GM23338 (cell line): ENCODE measurements around the gene PLEKHA7. TPM values are rescaled to one million over a fixed set of nuclear protein-coding genes. Genes with fewer than 3 reads are reported as not detected.

Source experiments
- ATAC-seq: fragments of 200-7000 bp; cut with Tn5 transposase; 3 replicates; pipeline ENCODE4 v1.9.1; 2020
- DNase-seq: peaks from one replicate; pipeline ENCODE4 v3.0.0-alpha.2; 2015; ENCODE audit warnings: low spot score
- H2AFZ ChIP-seq: fragments of 200-600 bp; sonication (generic); 2 replicates; pipeline ENCODE4 v1.8.0; 2016; ENCODE audit warnings: antibody characterized with exemption, mild to moderate bottlenecking, moderate library complexity
- H3F3A ChIP-seq: fragments of 200-600 bp; sonication (generic); replicated peaks from 2 replicates; pipeline ENCODE4 v1.8.0; 2017; ENCODE audit warnings: antibody characterized with exemption, mixed run types, low read depth
- H3K27ac ChIP-seq: fragments of 200-600 bp; sonication (generic); 2 replicates; pipeline ENCODE4 v1.6.1; 2016; ENCODE audit warnings: low read depth
- H3K27me3 ChIP-seq: fragments of 200-600 bp; sonication (generic); 2 replicates; pipeline ENCODE4 v1.8.0; 2016; ENCODE audit warnings: mild to moderate bottlenecking, mixed run types, moderate library complexity; ENCODE audit not compliant: insufficient read depth
- H3K36me3 ChIP-seq: fragments of 200-600 bp; sonication (generic); 2 replicates; pipeline ENCODE4 v1.8.0; 2016; ENCODE audit warnings: mild to moderate bottlenecking; ENCODE audit not compliant: insufficient read depth
- H3K4me1 ChIP-seq: fragments of 200-600 bp; sonication (generic); 2 replicates; pipeline ENCODE4 v1.8.0; 2016; ENCODE audit warnings: mild to moderate bottlenecking, moderate library complexity; ENCODE audit not compliant: insufficient read depth
- H3K4me2 ChIP-seq: fragments of 200-600 bp; sonication (generic); 2 replicates; pipeline ENCODE4 v1.7.1; 2017; ENCODE audit warnings: mixed run types
- H3K4me3 ChIP-seq: fragments of 200-600 bp; sonication (generic); 2 replicates; pipeline ENCODE4 v1.6.1; 2016; ENCODE audit warnings: mixed run types
- H3K79me2 ChIP-seq: fragments of 200-600 bp; sonication (generic); replicated peaks from 2 replicates; pipeline ENCODE4 v1.8.0; 2017; ENCODE audit warnings: mild to moderate bottlenecking; ENCODE audit not compliant: insufficient read depth
- H3K9me2 ChIP-seq: fragments of 200-600 bp; sonication (generic); 2 replicates; pipeline ENCODE4 v1.8.0; 2017; ENCODE audit not compliant: insufficient read depth
- H4K20me1 ChIP-seq: fragments of 200-600 bp; sonication (generic); replicated peaks from 2 replicates; pipeline ENCODE4 v1.8.0; 2017; ENCODE audit warnings: mild to moderate bottlenecking; ENCODE audit not compliant: insufficient read depth
- H3K27ac Mint-ChIP-seq: 2 replicates; pipeline ENCODE4 v1.8.0; 2020; ENCODE audit warnings: inconsistent platforms, mild to moderate bottlenecking, moderate library complexity, mixed read lengths
- H3K27me3 Mint-ChIP-seq: 3 replicates; pipeline ENCODE4 v1.8.0; 2022; ENCODE audit warnings: low read depth, mild to moderate bottlenecking, moderate library complexity, mixed read lengths, inconsistent platforms; ENCODE audit not compliant: insufficient read depth, poor library complexity
- H3K36me3 Mint-ChIP-seq: 3 replicates; pipeline ENCODE4 v1.8.0; 2021; ENCODE audit warnings: low read depth, mild to moderate bottlenecking, inconsistent platforms, moderate library complexity, mixed read lengths
- H3K4me1 Mint-ChIP-seq: 3 replicates; pipeline ENCODE4 v1.8.0; 2020; ENCODE audit warnings: mild to moderate bottlenecking, inconsistent platforms, mixed read lengths
- H3K4me3 Mint-ChIP-seq: 3 replicates; pipeline ENCODE4 v1.8.0; 2021; ENCODE audit warnings: moderate library complexity, mild to moderate bottlenecking, inconsistent platforms, mixed read lengths
- H3K9me3 Mint-ChIP-seq: 3 replicates; pipeline ENCODE4 v1.8.0; 2020; ENCODE audit warnings: moderate library complexity, mild to moderate bottlenecking, inconsistent platforms, mixed read lengths
- CREB1 ChIP-seq: fragments of 250-450 bp; sonication (Bioruptor Pico); IDR thresholded peaks from 2 replicates; pipeline ENCODE4 v1.5.0; 2020; ENCODE audit warnings: low read depth, mild to moderate bottlenecking, moderate library complexity
- EZH2 ChIP-seq: fragments of 200-600 bp; sonication (generic); IDR thresholded peaks from one replicate; pipeline ENCODE4 v1.8.0; 2017; ENCODE audit warnings: antibody characterized with exemption, mild to moderate bottlenecking, low read depth; ENCODE audit not compliant: unreplicated experiment
- EZH2phosphoT487 ChIP-seq: fragments of 200-600 bp; sonication (generic); IDR thresholded peaks from one replicate; pipeline ENCODE4 v1.8.1; 2018; ENCODE audit warnings: antibody characterized with exemption; ENCODE audit not compliant: unreplicated experiment
- JUNB ChIP-seq: IDR thresholded peaks from one replicate; pipeline ENCODE4 v1.6.1; 2016; ENCODE audit warnings: antibody characterized with exemption; ENCODE audit not compliant: unreplicated experiment
- NANOG ChIP-seq: IDR thresholded peaks from 2 replicates; pipeline ENCODE4 v1.6.1; 2016; ENCODE audit warnings: antibody characterized with exemption, borderline replicate concordance
- POLR2AphosphoS5 ChIP-seq: IDR thresholded peaks from 2 replicates; pipeline ENCODE4 v1.6.1; 2016; ENCODE audit warnings: antibody characterized with exemption, low read depth
- STAT1 ChIP-seq: IDR thresholded peaks from one replicate; pipeline ENCODE4 v1.6.1; 2016; ENCODE audit warnings: antibody characterized with exemption; ENCODE audit not compliant: unreplicated experiment
- ZNF114 ChIP-seq: fragments of 250-450 bp; sonication (Bioruptor Pico); IDR thresholded peaks from 2 replicates; pipeline ENCODE4 v1.5.0; 2020; ENCODE audit warnings: mild to moderate bottlenecking, moderate library complexity
- ZNF331 ChIP-seq: fragments of 250-450 bp; sonication (Bioruptor Pico); IDR thresholded peaks from 2 replicates; pipeline ENCODE4 v1.5.0; 2020; ENCODE audit warnings: low read depth, mild to moderate bottlenecking, moderate library complexity
- polyA plus RNA-seq: library from polyadenylated mRNA; unstranded; fragments of >200 nt; fragmentation: Nextera tagmentation; extraction: Ambion mirVana; gene quantifications from 2 replicates; pipeline ENCODE4 v1.2.1, GENCODE V29; 2016
- total RNA-seq: library from RNA; depleted of rRNA; stranded (reverse); fragments of >200 nt; shearing (Covaris generic); gene quantifications from 2 replicates; pipeline ENCODE4 v1.2.3, GENCODE V29; 2014
- TF ChIP-seq, protein P1 (sequence below): IDR thresholded peaks from one replicate; pipeline ENCODE4 v1.6.1; 2018; ENCODE audit warnings: antibody characterized with exemption; ENCODE audit not compliant: unreplicated experiment
- TF ChIP-seq, protein P2 (sequence below), 2 experiments: fragments of 200-600 bp in 1 of 2; sonication (generic) in 1 of 2; conservative IDR thresholded peaks; 2 replicates each; pipeline versions ENCODE4 v1.5.1 to v1.6.1; 2016 to 2017; ENCODE audit warnings: antibody characterized with exemption in 2 of 2, low read depth in 2 of 2, mild to moderate bottlenecking in 2 of 2, moderate library complexity in 1 of 2
- TF ChIP-seq, protein P3 (sequence below): IDR thresholded peaks from 2 replicates; pipeline ENCODE4 v1.6.1; 2016; ENCODE audit warnings: antibody characterized with exemption
- TF ChIP-seq, protein P4 (sequence below): fragments of 250-450 bp; sonication (Bioruptor Pico); IDR thresholded peaks from 2 replicates; pipeline ENCODE4 v1.5.0; 2020; ENCODE audit warnings: mild to moderate bottlenecking, moderate library complexity

Gene PLEKHA7
- total and polyA plus RNA-seq, 2 experiments from 2014 or later: 9.7 to 15.8 TPM

DNA sequence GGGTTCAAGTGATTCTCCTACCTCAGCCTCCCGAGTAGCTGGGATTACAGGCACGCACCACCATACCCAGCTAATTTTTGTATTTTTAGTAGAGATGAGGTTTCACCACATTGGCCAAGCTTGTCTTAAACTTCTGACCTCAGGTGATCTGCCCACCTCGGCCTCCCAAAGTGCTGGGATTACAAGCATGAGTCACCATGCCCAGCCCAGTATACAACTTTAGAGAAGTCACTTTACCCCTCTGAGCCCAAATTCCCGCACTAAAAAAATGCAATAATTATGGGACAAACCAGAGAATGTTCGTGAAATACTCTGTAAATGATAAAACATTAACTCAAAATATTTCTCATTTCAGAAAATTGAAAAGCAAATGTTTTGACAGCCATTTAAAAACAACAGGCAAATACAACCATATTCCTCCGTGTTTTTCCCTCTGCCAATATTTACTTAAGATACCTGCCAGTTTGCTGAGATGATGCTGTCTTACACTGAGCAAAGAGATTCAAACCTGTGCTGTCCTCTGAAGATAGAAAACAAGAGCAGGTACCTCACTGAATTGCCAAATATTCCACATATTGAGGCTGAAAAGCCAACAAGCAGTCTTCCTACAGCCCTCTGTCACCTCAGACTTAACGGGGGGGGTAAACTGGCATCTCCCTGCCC is 9.6 kb downstream of the PLEKHA7 start:
- no peak overlapping the region for H3K27ac ChIP-seq
- H3K36me3 Mint-ChIP-seq: peaks cover 8% of the 10 kb centered on the region; the same call in 1 of the 3 replicates
- H3K9me3 Mint-ChIP-seq: no peaks in the 10 kb centered on the region
- H3K79me2 ChIP-seq: peaks cover 18% of the 10 kb centered on the region
- H3K4me3 ChIP-seq: no peak overlapping the region
- H3K9me2 ChIP-seq: no peaks in the 10 kb centered on the region
- no peak for TF ChIP-seq POLR2AphosphoS5
- TF ChIP-seq NANOG: no peak
- TF ChIP-seq, protein P1, sequence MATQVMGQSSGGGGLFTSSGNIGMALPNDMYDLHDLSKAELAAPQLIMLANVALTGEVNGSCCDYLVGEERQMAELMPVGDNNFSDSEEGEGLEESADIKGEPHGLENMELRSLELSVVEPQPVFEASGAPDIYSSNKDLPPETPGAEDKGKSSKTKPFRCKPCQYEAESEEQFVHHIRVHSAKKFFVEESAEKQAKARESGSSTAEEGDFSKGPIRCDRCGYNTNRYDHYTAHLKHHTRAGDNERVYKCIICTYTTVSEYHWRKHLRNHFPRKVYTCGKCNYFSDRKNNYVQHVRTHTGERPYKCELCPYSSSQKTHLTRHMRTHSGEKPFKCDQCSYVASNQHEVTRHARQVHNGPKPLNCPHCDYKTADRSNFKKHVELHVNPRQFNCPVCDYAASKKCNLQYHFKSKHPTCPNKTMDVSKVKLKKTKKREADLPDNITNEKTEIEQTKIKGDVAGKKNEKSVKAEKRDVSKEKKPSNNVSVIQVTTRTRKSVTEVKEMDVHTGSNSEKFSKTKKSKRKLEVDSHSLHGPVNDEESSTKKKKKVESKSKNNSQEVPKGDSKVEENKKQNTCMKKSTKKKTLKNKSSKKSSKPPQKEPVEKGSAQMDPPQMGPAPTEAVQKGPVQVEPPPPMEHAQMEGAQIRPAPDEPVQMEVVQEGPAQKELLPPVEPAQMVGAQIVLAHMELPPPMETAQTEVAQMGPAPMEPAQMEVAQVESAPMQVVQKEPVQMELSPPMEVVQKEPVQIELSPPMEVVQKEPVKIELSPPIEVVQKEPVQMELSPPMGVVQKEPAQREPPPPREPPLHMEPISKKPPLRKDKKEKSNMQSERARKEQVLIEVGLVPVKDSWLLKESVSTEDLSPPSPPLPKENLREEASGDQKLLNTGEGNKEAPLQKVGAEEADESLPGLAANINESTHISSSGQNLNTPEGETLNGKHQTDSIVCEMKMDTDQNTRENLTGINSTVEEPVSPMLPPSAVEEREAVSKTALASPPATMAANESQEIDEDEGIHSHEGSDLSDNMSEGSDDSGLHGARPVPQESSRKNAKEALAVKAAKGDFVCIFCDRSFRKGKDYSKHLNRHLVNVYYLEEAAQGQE: no peak
- TF ChIP-seq, protein P2, sequence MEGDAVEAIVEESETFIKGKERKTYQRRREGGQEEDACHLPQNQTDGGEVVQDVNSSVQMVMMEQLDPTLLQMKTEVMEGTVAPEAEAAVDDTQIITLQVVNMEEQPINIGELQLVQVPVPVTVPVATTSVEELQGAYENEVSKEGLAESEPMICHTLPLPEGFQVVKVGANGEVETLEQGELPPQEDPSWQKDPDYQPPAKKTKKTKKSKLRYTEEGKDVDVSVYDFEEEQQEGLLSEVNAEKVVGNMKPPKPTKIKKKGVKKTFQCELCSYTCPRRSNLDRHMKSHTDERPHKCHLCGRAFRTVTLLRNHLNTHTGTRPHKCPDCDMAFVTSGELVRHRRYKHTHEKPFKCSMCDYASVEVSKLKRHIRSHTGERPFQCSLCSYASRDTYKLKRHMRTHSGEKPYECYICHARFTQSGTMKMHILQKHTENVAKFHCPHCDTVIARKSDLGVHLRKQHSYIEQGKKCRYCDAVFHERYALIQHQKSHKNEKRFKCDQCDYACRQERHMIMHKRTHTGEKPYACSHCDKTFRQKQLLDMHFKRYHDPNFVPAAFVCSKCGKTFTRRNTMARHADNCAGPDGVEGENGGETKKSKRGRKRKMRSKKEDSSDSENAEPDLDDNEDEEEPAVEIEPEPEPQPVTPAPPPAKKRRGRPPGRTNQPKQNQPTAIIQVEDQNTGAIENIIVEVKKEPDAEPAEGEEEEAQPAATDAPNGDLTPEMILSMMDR (conservative IDR thresholded peaks at IDR 0.05; ENCODE audit: low read depth in 2 of 2): no peak
- TF ChIP-seq STAT1: no peak
- TF ChIP-seq EZH2: no peak
- TF ChIP-seq CREB1 (CRISPR knock-in tag): no peak
- TF ChIP-seq, protein P3, sequence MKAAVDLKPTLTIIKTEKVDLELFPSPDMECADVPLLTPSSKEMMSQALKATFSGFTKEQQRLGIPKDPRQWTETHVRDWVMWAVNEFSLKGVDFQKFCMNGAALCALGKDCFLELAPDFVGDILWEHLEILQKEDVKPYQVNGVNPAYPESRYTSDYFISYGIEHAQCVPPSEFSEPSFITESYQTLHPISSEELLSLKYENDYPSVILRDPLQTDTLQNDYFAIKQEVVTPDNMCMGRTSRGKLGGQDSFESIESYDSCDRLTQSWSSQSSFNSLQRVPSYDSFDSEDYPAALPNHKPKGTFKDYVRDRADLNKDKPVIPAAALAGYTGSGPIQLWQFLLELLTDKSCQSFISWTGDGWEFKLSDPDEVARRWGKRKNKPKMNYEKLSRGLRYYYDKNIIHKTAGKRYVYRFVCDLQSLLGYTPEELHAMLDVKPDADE: no peak
- TF ChIP-seq EZH2phosphoT487: no peak
- TF ChIP-seq ZNF114 (CRISPR knock-in tag): no peak
- TF ChIP-seq, protein P4, sequence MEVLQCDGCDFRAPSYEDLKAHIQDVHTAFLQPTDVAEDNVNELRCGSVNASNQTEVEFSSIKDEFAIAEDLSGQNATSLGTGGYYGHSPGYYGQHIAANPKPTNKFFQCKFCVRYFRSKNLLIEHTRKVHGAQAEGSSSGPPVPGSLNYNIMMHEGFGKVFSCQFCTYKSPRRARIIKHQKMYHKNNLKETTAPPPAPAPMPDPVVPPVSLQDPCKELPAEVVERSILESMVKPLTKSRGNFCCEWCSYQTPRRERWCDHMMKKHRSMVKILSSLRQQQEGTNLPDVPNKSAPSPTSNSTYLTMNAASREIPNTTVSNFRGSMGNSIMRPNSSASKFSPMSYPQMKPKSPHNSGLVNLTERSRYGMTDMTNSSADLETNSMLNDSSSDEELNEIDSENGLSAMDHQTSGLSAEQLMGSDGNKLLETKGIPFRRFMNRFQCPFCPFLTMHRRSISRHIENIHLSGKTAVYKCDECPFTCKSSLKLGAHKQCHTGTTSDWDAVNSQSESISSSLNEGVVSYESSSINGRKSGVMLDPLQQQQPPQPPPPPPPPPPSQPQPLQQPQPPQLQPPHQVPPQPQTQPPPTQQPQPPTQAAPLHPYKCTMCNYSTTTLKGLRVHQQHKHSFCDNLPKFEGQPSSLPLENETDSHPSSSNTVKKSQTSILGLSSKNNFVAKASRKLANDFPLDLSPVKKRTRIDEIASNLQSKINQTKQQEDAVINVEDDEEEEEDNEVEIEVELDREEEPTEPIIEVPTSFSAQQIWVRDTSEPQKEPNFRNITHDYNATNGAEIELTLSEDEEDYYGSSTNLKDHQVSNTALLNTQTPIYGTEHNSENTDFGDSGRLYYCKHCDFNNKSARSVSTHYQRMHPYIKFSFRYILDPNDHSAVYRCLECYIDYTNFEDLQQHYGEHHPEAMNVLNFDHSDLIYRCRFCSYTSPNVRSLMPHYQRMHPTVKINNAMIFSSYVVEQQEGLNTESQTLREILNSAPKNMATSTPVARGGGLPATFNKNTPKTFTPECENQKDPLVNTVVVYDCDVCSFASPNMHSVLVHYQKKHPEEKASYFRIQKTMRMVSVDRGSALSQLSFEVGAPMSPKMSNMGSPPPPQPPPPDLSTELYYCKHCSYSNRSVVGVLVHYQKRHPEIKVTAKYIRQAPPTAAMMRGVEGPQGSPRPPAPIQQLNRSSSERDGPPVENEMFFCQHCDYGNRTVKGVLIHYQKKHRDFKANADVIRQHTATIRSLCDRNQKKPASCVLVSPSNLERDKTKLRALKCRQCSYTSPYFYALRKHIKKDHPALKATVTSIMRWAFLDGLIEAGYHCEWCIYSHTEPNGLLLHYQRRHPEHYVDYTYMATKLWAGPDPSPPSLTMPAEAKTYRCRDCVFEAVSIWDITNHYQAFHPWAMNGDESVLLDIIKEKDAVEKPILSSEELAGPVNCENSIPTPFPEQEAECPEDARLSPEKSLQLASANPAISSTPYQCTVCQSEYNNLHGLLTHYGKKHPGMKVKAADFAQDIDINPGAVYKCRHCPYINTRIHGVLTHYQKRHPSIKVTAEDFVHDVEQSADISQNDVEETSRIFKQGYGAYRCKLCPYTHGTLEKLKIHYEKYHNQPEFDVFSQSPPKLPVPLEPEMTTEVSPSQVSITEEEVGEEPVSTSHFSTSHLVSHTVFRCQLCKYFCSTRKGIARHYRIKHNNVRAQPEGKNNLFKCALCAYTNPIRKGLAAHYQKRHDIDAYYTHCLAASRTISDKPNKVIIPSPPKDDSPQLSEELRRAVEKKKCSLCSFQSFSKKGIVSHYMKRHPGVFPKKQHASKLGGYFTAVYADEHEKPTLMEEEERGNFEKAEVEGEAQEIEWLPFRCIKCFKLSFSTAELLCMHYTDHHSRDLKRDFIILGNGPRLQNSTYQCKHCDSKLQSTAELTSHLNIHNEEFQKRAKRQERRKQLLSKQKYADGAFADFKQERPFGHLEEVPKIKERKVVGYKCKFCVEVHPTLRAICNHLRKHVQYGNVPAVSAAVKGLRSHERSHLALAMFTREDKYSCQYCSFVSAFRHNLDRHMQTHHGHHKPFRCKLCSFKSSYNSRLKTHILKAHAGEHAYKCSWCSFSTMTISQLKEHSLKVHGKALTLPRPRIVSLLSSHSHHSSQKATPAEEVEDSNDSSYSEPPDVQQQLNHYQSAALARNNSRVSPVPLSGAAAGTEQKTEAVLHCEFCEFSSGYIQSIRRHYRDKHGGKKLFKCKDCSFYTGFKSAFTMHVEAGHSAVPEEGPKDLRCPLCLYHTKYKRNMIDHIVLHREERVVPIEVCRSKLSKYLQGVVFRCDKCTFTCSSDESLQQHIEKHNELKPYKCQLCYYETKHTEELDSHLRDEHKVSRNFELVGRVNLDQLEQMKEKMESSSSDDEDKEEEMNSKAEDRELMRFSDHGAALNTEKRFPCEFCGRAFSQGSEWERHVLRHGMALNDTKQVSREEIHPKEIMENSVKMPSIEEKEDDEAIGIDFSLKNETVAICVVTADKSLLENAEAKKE: no peak
- TF ChIP-seq ZNF331 (CRISPR knock-in tag): no peak
- no peak for TF ChIP-seq JUNB
- H3K27me3 Mint-ChIP-seq: peaks cover 2% of the 10 kb centered on the region
- no peaks in the 10 kb centered on the region for H3F3A ChIP-seq
- H3K4me2 ChIP-seq: no peak overlapping the region
- no peak for ATAC-seq
- H3K4me1 Mint-ChIP-seq: no peaks in the 10 kb centered on the region
- peaks cover 4% of the 10 kb centered on the region; the same call in 1 of the 2 replicates for H4K20me1 ChIP-seq
- H3K4me3 Mint-ChIP-seq: no peak overlapping the region
- H3K27me3 ChIP-seq: no peaks in the 10 kb centered on the region
- no peaks in the 10 kb centered on the region for H3K4me1 ChIP-seq
- no peaks in the 10 kb centered on the region for H3K36me3 ChIP-seq
- H3K27ac Mint-ChIP-seq: no peak overlapping the region
- H2AFZ ChIP-seq: no peak overlapping the region
- no peak for DNase-seq
